HG03354 (cell line): ENCODE data around the gene RBCK1.
"Not testable (repeated sequence)": the region's sequence is repeated elsewhere in the genome, so short reads cannot be mapped to it uniquely, and the experiment has no call there.

Source experiments
- ATAC-seq: cut with Tn5 transposase; IDR thresholded peaks from one replicate; pipeline ENCODE4 v1.9.1; 2021; ENCODE audit warnings: mild to moderate bottlenecking; ENCODE audit not compliant: unreplicated experiment, poor library complexity, severe bottlenecking

Gene RBCK1

GRCh38 chr20:432677-433299, 24.7 kb downstream of the RBCK1 start:
- ATAC-seq: no peak

DNA sequence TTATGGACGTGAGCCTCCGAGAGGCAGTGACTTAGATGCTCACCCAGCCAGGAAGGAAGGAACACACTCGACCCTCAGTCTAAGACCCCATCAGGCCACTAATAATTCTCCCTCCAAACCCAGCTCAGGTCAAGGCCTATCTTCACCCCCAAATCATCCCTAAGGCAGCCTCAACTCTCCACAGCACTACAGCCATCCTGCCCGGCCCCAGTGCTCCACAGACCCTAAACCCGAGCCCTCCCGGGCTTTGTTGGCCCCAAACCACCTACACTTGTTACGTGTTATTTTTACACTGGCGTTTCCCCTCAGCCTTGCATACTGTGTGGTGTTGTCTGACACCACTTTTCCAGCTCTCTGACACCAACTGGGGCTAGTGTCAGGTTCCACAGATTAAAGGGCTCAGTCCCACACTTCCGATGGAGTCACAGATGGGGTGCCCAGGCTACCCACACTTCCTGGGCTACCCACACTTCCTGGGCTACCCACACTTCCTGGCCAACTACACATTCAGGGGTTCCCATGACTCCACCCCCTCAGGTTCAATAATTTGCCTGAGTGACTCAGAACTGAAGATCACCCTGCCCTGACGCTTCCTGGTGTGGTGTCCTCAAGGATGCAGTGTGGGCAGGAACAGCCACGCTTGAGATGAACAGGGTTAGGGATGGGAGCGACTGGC, 25.3 kb downstream of the RBCK1 start:
- ATAC-seq: peak; percentile 83

- no peak for ATAC-seq
These were observed 26.1 kb downstream of the RBCK1 start for GRCh38 chr20:434221-434620.

DNA sequence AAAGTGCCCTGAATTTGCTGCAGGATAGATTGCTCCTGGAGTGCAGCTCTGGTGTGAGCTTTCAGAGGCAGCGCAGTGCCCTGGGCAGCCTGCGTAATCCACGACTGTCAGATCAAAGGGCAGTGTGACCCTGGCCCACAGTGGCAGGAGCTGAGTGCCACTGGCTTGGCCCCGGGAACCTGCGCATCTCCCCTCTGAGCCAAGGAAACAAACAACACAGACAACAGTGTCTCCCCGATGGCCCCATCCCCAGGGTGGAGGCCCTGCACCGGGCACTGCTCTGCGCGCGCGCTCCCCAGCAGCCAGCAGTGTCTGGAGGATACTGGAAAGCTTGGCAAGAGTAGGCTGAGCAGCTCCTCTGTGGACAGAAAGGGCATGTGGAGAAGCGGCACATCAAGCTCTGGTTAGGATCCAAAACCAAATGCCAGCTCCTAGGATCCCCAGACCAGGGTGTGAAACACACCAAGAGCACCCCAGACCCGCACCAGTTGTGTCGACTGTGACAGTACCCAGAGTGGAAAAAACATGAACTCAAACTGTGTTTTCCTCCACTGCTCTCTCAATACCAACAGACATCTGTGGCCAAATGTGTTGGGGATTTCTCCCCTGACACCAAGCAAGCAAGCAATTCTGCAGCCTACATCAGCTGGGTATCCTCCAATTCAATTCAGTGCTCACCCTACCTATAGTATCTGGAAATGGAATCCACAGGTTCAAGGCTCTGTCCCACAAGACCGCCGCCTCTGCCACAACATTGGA, 26.7 kb downstream of the RBCK1 start:
- ATAC-seq: no peak

- ATAC-seq: no peak
These were observed 27.5 kb downstream of the RBCK1 start for GRCh38 chr20:435558-435957.

DNA sequence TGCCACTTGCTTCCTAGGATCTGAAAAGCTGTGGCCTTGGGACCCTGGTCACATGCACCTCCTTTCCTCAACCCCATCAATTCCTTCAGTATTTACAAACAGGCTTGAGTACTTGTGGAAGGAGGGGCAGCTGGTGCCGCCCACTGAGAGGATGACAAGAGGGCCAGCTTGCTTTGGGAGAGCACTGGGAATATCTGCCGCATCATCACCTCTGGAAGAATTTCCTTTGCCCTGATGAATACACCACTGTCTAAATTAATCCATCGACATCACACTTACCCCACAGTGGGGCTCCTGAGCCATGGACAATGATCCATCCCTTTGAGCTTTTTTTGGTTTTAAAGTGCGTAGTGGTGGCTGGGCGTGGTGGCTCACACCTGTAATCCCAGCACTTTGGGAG, 28.4 kb downstream of the RBCK1 start:
- no peak for ATAC-seq

DNA sequence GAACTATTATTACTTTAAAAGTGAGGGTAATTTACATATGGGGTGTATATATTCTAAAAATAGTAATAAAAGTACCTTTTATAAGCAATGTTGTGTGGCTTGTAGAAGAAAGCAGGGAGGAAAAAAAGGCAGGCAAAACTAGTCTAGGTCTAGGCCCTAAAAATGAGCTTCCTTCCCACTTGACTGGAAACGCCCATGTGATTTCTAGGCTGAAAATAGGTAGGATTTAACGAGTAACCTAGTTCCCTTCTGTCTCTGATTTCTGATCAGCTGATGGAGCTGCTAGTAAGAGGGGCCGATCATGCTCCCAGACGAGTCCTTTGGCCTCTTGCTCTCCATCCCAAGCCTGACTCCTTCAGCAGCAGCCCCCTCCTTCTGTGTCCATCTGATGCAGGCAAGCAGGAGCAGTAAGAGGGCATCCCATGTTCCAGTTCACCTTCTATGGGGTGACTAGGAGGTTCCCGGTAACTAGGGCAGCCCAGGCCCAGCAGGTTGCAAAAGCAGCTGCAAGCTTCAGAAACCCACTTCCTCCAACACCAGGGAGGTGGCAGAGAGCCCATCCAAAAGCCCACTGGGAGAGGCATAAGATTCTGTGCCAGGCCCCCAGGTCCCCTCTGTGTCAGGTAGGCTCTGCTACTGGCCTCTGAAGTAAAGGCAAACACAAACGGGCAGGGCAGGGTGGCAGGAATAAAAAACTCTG, 29.8 kb downstream of the RBCK1 start:
- no peak for ATAC-seq

DNA sequence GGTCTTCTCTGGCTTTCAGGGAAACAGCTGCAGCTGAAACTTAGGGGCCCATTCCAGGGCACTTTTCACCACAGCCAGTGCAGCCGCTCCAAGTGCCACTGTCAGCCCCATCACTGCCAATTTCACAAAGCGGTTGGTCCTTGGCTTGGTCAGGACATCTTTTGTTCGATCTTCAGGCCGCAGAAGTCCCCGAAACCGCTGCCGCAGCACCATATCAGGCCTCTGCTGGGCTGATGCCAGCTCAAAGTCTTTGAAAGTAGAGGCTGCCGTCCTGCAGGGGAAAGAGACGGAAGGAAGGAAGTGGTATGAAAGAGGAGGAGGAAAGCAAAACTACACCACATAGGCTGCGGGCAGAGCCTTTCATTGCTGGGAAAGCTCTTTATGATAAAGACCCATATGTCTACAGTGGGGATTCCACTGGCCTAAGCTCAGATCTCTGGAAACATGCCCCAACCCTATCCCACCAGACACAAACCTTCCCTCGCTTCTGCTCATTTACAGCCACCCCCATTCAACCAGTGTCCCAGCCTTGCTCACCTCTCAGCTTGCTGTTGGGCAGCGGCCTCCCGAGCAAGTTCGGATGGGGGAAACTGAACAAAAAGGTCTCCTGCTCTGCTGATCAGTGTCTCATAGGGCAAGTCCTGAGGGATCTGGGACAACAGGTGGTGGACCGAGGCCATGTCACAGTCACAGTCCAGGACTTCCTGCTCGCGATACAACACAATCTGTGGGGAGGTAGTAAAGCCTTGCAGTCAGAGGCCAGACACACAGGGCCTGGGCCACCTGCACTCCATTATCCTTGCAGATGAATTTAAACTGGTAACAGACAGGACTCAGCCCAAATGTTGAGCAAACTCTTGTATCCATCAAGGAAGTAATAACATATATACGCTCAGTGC, 30.7 kb downstream of the RBCK1 start:
- ATAC-seq: no peak

DNA sequence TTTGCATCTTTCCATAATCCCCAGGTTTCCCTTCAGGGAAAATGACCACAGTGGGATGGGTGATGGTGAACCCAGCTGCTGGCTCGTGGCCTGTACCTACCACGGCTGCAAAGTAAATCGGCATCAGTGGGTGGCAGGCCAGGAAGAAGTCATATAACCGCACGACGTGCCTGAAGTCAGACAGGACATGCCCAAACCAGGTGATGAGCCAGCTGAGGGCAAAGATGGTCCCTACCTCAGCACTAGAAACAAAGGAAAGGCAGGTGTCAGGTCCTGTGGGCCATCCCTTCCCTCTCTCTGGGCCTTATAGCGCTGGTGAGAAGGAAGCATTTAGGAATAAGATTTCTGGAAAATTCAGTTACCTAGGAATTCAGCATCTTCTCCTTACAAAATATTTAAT, 32.0 kb downstream of the RBCK1 start:
- no peak for ATAC-seq

DNA sequence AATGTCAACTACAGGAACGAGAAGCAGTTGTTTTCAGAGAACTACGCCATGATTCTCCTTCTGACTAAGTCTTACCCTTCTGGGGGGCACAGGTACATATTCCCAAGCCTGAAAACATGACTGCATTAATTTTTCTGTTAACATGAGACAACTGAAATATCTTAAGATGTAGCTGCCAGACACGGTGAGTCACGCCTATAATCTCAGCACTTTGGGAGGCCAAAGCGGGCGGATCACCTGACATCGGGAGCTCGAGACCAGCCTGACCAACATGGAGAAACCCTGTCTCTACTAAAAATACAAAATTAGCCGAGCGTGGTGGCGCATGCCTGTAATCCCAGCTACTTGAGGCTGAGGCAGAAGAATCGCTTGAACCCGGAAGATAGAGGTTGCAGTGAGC, 32.5 kb downstream of the RBCK1 start:
- no peak for ATAC-seq

DNA sequence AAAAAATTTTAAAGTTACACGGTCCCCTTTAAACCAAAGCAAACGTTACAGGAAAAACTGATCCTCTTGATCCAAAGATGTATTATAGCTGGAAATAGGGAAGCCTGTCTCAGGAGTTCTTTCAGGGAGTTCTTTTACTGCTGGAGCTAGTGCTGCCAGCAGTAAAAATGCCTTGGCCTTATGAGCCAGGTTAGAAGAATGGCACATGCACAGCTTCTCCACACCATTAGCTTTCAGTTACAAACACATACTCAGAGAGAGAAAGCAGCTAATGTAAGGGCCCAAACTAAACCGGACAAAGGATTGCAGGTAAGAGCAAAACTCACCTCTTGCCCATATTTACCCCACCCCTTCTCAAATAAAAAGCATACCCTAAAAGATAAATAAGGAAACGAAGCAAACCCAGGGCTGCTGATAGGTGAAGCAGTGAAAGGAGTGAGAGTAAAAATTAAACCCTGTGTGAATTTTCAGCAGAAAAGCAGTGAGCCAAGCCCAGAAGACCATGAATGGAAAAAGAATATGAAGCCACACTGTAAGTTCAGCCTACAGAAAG, 35.2 kb downstream of the RBCK1 start:
- no peak for ATAC-seq

DNA sequence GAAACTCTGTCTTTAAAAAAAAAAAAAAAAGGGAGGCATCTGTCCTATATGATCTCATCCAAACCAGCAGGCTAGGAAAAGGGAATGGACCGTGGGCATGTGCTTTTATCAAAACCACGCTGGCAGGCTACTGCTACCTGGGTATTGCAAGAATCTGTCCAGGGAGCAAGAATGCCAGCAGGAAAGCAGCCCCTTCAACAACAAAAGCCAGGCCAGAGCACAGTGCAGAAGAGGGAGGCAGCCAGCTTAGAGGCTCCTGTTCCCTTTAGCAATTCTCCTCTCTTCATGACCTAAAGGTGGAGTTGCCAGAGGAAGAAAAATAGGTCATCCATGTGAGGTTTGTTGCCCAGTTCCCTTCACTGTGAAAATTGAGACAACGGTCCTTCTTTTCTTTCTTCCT, 36.0 kb downstream of the RBCK1 start:
- ATAC-seq: no peak

DNA sequence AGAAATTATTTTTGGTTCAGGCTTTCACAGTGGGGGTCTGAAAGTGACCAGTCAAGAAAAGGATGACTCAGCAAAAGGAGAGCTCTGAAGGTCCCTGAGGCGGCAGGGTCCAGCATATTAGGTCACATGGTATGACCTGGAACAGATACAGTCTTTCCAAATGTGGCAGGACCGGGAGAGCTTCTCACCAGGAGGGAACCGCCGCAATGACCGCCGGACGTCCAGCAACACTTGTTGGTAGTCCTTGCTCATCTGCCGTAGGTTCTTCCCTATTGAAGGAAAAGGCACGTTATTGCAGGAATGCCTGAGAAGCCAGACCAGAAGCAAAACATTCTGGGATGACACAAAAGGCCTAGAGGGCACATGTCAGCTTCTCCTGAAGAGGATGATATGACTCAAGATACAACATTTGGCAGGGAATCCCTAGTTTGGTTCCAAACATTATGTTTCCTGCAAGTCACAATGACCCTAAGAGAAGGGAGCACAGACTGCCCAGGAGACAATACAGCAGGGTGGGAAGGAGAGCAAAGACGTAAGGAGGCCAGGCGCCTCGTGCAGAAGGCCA, 36.8 kb downstream of the RBCK1 start:
- ATAC-seq: no peak

- no peak for ATAC-seq
These were observed 37.6 kb downstream of the RBCK1 start for GRCh38 chr20:445514-446336.

- not testable (repeated sequence) for ATAC-seq
These were observed 43.9 kb downstream of the RBCK1 start for GRCh38 chr20:452021-452420.

- no peak for ATAC-seq
These were observed 46.9 kb downstream of the RBCK1 start for GRCh38 chr20:454951-455350.

DNA sequence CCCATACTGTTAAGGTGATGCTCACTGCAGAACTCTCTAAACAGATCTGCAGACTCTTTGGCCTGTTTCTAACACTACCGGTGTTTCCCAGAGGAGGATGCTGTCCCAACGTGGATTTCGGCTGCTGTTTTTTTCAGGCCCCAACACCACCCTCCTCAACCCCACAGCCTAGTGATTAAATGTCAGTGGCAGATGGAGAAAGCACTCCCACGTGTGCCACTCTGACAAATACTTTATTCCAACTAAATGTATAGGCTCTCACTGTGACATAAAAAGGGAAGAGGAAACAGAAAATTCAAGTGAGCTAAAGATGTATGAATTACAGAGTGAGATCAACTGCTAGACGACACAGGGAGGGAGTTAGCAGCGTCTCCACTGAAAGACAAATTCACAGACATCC, 50.7 kb downstream of the RBCK1 start:
- no peak for ATAC-seq

- ATAC-seq: no peak
These were observed 52.1 kb downstream of the RBCK1 start for GRCh38 chr20:460180-460579.
